ENCODE measurements around the gene PPP1R1B.

The PPP1R1B gene

DNA sequence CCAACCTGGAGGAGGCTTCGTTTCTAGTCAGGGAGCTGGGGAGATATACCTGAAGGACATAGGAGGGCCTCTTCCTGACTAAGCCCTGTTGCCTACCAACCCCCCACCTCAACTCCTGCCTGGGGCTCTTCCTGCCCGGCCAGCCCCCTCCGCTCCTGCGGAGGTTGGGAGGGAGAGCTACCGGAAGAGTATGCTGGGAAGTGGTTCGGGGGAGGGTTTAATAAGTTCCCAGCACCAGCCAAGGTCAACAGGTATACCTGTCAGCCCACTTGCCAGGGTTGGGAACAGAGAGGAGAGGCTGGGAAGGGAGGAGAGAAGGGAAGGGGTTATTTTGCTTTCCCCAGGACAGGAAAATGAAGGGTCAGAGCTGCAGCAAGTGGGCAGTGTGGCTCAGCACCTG is 4.7 kb downstream of the PPP1R1B start:
- in situ Hi-C loops (cut with MboI; ENCODE audit: low sequenced_read_pairs): no loop called here

DNA sequence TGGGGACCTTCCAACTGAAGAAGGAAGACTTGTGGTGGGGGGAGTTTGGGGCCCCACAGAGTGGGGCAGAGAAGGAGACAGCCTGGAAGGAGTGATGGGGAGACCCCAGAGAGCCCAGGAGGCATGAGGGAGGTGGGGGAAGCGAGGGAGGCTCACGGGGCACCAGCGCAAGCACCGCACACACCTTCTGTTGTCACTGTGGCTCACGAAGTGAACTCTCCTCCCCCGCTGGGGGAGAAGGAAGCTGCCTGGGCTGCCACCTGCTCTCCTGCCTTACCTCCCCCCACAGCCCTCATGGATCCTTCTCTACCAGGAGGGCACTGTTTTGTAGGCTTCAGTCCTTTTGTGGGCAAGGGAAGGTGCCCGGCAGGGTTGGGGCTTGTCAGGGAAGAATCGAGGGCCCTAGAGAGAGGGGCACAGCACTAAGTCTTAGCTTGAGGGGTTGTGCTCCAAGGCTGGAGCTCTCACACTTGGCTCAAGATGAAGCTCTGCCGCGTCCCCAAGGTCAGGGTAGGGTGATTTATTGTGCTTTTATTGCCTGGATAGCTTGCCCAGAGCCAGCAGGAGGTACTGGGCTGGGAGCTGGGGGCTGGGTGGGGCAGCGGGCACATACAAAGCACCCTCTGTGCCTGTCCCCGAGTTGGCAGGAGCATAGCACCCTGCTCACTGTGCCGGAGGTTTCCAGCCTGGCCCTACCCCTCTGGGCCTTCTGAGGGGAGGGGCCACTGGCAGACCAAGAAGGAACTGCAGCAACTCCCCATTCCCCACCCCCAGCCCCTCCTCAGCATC is 5.6 kb downstream of the PPP1R1B start:
- in situ Hi-C loops (cut with MboI; ENCODE audit: low sequenced_read_pairs): no loop called here

DNA sequence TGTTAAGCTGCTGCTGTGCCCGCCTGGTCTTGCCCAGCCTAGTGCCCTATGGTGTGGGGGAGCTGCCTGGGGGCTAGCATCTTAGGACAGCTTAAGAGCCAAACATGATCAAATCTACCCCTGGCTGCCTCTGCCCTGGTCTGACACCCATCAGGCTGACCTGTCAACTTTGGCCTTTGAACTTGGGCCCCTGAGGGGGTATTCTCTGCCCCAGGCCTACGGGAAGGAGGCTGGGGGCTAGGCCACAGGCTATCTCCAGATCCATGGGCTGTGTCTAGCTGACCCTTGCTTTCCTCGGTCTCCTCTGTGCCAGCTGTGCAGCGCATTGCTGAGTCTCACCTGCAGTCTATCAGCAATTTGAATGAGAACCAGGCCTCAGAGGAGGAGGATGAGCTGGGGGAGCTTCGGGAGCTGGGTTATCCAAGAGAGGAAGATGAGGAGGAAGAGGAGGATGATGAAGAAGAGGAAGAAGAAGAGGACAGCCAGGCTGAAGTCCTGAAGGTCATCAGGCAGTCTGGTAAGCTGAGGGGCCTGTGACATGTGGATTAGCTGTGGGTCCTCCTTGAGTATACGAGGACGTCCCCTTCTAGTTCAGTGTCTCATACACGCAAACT is 6.9 kb downstream of the PPP1R1B start:
- in situ Hi-C loops (cut with MboI; ENCODE audit: low sequenced_read_pairs): no loop called here

DNA sequence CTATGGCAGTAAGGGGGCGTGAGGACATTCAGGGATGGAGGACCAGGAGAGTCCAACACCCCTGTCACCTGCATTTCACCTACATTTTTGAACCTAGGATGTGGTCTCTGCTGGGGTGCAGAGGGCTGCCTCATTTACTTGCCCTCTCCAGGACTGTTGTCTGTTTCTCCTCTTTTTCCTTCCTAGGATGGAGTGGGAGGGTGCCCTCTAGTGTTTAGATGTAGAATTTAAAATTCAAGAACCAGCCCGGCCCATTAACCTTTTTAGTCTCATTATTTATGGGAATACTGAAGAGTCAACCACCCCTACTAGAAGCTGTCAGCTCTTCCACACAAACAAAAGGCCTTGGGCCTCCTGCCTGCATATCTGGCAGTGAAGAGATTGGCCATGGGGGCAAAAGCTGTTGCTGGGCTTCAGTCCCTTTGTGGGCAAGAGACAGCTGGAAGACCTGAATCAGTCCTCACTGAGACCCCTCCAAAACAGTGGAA is 7.7 kb downstream of the PPP1R1B start:
- in situ Hi-C loops (cut with MboI; ENCODE audit: low sequenced_read_pairs): no loop called here

DNA sequence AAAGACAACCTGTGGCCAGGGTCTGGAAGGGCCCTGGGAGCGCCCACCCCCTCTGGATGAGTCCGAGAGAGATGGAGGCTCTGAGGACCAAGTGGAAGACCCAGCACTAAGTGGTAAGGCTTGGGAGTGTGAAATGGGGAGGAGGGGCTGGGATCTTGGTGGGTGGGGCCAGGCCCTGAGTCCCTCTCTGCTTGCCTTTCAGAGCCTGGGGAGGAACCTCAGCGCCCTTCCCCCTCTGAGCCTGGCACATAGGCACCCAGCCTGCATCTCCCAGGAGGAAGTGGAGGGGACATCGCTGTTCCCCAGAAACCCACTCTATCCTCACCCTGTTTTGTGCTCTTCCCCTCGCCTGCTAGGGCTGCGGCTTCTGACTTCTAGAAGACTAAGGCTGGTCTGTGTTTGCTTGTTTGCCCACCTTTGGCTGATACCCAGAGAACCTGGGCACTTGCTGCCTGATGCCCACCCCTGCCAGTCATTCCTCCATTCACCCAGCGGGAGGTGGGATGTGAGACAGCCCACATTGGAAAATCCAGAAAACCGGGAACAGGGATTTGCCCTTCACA is 8.9 kb downstream of the PPP1R1B start:
- in situ Hi-C loops (cut with MboI; ENCODE audit: low sequenced_read_pairs): no loop called here

DNA sequence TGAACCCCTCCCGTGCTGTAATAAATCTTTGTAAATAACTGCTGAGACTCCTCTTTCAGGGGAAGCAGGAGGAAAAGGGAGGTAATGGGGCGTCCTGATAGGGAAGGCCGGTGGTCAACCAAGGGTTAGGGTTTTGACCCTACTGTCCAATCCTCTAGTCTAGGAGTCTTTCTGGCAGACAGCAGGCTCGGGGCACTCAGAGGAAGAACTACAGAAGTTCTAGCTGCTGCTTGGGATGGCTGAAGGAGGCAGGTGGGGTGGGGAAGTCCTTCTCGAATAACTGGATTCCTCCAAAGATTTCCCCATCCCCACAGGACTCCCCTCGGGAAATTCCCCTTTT is 9.8 kb downstream of the PPP1R1B start:
- in situ Hi-C loops (cut with MboI; ENCODE audit: low sequenced_read_pairs): no loop called here

DNA sequence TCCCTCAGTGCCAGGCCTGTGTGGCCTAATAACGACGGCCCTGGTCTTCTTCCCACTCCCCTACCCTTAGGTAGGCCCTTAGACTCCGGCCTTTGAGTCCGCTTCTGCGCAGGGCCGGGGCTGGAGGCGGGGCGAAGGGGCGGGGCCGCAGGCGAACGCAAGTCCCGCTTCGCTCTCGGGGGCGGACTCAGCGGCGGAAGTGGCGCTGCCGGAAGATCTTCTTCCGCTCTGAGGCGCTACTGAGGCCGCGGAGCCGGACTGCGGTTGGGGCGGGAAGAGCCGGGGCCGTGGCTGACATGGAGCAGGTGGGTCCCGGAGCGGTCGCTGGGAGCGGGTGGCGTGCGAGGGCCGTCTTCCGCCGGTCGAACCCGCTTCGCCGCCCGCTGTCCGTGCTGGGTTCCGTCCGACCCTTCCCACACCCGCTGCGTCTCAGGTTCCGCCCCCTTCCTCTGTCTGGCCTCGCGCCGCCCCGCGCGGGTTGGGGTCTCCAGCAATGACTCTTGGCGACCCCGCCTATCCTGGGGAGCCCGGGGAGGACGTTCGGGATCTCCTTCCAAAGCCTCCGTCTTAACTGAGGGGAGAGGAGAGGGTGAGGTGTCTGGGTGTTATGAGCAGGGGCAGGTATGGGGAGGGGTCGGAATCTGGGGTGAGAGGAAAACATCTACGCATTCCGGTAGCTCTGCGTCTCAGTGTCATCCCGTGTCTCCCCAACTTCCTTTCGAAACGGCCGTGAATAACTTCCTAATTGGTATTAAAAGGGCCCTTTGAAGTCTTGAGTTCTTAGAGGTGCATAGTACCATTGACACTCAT is 10.4 kb downstream of the PPP1R1B start, which contains the start of gene STARD3:
STARD3 (plus strand) TSS at position 218 of the 810 bp plus-strand sequence. CDS start 16,388 bp downstream, outside the sequence.
- in situ Hi-C loops (cut with MboI; ENCODE audit: low sequenced_read_pairs): no loop called here

DNA sequence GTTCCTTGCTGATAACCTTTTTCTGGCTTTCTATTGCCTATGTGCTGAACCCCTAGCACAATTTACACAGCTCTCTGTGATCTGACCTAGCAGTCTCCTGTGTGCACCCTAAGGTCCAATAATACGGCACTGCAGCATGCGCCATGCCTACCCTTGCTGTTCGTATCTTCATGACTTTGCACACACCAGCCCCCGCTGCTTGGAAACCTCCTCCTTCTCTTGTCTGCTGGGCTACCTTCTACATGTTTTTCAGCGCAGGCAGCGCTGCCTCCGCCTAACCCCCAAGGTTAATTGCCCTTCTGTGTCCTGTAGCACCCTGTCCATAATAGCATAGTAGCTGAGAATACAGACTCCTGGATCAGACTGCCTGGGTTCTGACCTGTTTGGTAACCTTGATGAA is 11.6 kb downstream of the PPP1R1B start:
- in situ Hi-C loops (cut with MboI; ENCODE audit: low sequenced_read_pairs): no loop called here

DNA sequence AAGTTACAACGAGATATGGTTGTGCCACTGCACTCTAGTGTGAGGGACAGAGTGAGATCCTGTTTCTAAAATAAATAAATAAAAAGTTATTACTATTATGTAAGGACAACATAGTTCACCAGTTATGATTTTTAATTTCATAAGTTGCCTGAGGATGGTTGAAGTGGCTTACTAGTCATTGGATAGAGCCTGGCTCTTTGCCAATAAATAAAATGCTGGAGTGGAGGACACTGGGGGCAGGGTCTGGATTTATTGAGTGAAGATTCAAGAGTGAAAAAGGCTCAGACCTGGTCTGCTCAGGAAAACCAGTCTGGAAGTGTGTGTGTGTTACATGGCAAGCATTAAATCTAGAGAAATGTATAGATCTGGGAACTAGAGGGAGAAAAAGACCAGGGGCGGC is 12.3 kb downstream of the PPP1R1B start:
- in situ Hi-C loops (cut with MboI; ENCODE audit: low sequenced_read_pairs): no loop called here

DNA sequence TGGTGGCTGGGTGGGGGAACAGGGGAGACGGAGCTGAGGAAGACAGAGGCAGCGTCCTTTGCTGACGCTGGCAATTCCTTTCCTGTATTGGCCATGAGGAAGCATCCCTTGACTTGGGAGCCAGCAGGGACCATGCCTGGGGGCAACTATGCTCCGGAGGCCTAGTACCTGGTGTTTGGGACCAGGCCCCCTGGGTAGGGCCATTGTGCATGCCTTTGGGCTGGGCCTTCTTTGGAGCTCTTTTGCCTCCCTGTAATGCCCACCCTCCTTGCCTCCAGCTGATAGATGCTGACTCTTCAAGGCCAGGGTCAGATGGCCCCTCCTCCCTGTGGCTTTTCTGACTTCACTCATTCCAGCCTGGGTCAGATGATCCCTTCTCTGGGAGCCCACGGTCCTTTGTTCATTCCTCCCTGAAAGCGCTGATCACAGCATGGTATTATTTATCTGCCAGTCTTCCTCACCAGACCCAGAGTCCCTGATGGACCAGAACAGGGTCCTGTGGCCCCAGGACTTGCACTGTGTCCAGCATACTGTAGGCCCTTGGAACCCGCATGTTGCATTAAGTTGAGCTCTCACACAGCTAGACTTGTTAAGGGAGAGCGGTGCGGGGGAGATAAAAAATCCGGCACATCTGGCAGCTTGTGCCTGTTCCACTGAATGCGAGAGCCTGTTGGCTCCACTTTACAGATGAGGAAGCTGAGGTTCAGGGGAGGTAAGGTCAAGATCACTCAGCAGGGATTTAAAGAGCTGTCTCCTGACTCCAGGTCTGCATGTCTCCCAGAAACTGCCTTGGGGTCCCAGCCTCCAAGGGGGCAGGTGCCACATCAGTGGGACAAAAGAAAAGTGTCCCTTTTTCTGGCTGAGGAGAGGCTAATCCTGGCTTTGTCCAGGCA is 13.1 kb downstream of the PPP1R1B start:
- in situ Hi-C loops (cut with MboI; ENCODE audit: low sequenced_read_pairs): no loop called here

DNA sequence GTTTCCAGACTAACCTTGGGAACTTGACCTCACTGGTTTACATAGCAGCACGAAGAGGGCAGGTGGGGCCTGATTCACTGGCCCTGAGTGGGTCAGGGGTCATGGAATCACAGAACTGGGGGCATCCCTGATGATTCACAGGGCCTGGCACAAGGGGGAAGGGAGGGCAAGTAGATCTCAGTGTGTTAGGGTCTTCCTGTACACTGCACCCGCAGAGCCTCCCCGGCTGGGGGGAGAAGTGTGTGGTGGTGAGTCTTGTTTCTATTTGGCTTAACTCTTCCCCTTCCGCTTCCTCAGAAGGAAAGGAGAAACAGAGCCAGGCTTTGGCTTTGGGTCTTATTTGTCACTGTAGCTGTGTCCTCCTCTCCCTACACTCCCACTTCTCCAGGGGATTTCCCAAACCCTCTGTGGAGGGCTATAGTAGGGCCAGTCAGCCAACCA is 13.9 kb downstream of the PPP1R1B start:
- in situ Hi-C loops (cut with MboI; ENCODE audit: low sequenced_read_pairs): no loop called here

DNA sequence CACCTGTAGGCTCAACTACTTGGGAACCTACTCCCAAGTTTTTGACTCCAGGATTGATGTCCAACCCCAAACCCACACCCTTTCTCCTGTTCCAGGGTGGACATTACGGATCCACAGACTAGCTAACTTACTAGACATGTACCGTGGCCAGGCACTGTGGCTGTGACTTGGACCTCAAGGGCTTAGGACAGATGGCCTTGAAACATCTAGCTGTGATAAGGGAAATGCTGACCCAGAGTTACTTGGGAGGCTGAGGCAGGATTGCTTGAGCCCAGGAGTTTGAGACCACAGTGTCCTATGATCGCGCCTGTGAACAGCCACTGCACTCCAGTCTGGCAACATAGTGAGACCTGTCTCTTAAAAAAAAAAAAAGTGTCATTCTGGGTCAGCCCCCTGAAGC is 14.3 kb downstream of the PPP1R1B start:
- in situ Hi-C loops (cut with MboI; ENCODE audit: low sequenced_read_pairs): no loop called here

DNA sequence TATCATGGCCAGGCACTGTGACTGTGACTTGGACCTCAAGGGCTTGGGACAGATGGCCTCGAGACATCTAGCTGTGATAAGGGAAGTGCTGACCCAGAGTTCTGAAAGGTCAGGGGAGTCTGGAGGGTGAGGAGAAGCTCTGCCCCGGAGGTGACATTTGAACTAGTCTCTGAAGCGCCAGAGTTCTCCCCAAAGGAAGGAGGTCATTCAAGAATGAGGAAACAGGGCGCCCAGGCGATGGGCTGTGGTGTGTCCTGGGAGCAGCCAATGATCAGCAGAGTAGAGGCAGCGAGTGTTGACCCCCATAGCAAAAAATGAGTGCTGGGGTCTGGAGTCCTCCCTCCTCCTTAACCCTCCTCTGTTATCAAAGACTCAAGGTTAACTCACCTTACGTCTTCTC is 15.1 kb downstream of the PPP1R1B start:
- in situ Hi-C loops (cut with MboI; ENCODE audit: low sequenced_read_pairs): no loop called here

DNA sequence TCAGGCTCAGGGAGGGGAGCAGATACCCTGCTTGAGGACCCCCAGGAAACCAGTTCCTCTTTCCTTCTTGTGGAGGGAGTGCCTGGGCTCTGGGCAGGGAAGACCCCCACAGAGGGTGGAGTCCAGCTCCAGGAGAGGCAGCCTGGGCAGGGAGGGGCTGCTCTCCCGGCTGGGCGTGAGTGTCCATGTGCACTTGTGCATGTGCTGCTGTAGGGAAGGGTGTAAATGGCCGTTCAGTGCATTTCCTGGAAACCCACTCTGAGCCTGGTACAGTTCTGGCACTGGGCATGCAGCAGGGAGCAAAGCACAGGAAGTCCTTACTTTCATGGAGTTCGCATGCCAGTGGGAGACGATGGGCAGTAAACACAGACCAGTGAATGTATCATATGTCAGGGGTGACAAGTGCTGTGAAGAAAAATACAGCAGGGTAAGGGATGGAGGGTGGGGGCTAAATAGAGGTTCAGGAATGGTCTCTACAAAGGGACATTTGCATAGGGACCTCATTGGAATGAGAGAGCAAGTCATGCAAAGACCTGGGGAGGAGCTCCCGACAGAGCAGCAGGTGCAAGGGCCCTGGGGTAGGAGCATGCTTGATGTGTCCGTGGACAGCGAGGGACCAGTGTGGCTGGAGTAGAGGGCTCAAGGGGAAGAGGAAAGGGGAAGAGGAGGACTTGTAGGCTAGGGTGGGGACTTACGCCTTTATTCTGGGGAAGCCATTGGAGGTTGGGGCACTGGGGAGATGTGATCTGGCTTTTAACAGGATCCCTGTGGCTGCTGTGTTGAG is 15.7 kb downstream of the PPP1R1B start:
- in situ Hi-C loops (cut with MboI; ENCODE audit: low sequenced_read_pairs): no loop called here

DNA sequence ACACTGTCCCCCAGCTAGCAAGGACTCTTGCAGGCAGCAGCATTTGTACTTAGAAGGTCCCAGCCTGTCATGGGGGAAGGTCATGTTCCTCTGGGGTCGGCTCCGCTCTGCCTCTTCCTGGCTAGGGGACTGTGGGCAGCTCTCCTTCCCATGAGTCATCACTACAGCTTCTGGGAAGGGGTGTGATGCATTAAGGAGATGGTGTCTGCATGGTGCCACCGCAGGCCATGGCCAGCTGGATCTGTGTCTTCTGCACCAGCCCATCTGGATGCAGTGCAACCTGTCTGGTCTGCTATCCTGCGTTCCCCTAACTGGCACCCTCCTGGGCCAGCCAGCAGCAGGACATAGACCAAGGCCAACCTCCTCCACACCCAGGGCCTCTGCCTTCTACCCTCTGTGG is 16.5 kb downstream of the PPP1R1B start:
- in situ Hi-C loops (cut with MboI; ENCODE audit: low sequenced_read_pairs): no loop called here

DNA sequence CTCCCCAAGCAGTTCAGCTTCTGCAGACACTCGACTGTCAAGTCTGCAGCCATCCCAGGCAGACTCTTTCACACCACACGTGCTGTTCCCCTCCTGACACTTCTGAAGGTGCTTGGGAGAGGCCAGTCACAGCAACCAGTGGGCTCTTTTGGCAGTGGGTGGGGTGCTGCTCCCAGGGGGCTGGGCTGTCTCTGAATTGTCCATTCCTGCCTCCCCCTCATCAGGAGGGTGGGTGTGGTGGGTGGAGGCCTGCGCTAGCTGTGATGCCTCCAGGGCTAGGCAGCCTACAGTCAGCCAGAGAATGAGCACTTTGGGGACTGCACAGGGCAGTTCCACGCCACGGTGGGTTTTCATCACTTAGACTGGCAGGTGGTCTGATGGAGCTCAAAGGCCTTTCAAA is 20.5 kb downstream of the PPP1R1B start:
- in situ Hi-C loops (cut with MboI; ENCODE audit: low sequenced_read_pairs): no loop called here

DNA sequence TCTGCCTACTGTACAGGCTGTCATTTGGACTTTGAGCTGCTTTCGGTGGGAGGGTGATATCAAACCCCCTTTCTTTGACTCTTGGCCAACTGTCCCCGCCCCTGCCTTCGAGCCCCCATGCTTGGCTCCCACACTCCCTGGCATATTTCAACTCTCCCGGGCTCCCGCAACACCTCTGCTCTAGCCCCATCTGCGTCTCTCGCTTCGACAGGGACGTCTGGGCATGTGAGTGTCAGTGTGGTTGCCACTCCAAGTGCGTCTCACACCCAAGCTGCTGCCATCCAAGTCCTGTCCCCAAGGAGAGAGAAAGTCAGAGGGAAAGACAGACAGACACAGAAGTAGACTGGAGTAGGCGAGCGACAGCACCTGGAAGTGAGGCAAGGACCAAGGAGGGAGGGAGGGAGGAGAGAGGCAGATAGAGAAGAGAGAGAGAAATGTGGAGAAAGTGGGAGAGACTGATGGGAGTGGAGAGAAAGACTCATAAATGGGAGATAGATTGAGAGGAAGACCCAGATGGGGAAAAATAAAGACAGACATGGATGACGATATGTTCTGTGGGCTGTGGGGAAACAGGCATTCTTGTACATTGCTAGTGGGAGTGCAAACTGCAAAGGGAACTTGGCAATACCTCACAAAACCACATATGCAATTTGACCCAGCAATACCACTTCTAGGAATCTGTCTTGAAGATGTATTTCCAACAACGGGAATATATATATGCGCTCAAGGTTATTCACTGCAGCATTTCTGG is 22.0 kb downstream of the PPP1R1B start:
- in situ Hi-C loops (cut with MboI; ENCODE audit: low sequenced_read_pairs): no loop called here

DNA sequence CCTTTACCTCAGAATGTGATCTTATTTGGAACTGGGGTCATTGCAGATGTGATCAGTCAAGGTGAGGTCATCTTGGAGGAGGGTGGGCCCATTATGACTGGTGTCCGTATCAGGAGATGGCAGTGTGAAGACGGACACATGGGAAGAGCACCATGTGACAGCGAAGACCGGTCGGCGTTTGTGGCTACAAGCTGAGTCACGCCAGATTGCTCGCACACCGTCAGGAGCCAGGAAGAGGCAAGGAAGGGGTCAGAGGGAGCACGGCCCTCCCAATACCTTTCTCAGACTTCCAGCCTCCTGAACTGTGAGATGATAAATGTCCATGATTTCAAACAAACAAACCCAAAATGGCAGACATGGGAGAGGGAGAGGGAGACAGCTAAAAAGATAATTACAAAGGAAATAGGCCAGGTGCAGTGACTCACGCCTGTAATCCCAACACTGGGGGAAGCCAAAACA is 23.4 kb downstream of the PPP1R1B start:
- in situ Hi-C loops (cut with MboI; ENCODE audit: low sequenced_read_pairs): no loop called here

Data from hTERT RPE-1 (cell line).